ENCODE measurements around the gene TBX1.
"Not testable (repeated sequence)": the region's sequence is repeated elsewhere in the genome, so short reads cannot be mapped to it uniquely, and the experiment has no call there.

Gene TBX1

DNA sequence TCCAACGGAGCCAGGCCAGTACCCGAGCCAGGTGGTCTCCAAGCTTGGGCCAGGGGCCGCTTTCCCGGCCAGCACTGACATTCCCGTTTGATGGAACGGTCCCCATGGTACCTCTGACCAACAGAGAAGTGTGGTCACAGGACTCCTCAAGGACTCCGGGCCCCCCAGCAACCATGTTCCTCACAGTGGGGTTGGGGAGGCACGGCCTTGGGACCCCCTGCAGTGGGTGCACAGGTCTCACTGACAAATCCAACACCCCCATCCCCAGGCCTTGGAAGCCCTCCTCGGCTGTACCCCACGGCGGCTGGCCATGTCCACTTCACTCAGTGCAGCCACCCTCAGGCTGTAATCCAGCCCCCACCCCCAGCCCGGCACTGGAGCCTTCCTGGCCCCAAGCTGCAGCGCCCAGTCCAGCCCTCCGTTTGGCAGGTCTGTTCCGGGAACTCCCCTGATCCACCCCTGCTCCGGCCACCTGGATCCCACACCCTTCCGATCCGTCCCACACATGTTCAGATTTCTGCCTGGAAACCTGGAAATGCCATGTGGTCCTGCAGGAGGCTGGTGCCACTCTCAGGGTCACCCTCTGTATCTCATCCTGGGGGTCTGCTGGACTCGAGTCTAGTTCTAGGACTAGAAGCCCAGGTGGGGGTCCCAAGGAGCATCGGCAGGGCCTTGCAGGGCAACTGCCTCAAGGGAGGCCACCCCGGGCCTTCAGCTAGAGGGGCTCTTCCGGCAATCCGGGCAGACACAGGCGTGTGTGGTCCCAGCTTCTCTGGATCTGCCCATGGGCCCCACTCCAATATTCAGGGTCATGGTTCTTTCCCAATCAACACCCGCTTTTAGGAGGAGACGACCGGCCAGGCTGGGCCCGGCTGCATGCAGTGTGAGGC lies 26.6 kb downstream of the TBX1 start:
- H3K36me3 ChIP-seq (ENCODE audit: control insufficient read depth, low read depth, low read length) = no peaks in the 10 kb centered on the region
- no peak overlapping the region for H3K27ac ChIP-seq (ENCODE audit: low read length)
- no peak overlapping the region for H3K4me3 ChIP-seq (ENCODE audit: low read length)
- H3K27me3 ChIP-seq (ENCODE audit: control insufficient read depth, insufficient read depth, low read length) = no peaks in the 10 kb centered on the region
- no peak overlapping the region for H3K9ac ChIP-seq (ENCODE audit: low read length)
- H3K9me3 ChIP-seq (ENCODE audit: control insufficient read depth, low read depth, low read length) = no peaks in the 10 kb centered on the region
- no peaks in the 10 kb centered on the region for H3K4me1 ChIP-seq (ENCODE audit: control insufficient read depth, low read depth, low read length)

- no peak overlapping the region for H3K27ac ChIP-seq (ENCODE audit: low read length)
- H3K36me3 ChIP-seq (ENCODE audit: control insufficient read depth, low read depth, low read length) = no peaks in the 10 kb centered on the region
- no peak overlapping the region for H3K4me3 ChIP-seq (ENCODE audit: low read length)
Observed at GRCh38 chr22:19787849-19788141, 27.2 kb downstream of the TBX1 start.

GRCh38 chr22:19788661-19789225 lies 28.2 kb downstream of the TBX1 start:
- no peak overlapping the region for H3K4me3 ChIP-seq (ENCODE audit: low read length)
- no peaks in the 10 kb centered on the region for H3K36me3 ChIP-seq (ENCODE audit: control insufficient read depth, low read depth, low read length)
- H3K27ac ChIP-seq (ENCODE audit: low read length) = no peak overlapping the region
- H3K9ac ChIP-seq (ENCODE audit: low read length) = no peak overlapping the region
- H3K9me3 ChIP-seq (ENCODE audit: control insufficient read depth, low read depth, low read length) = no peaks in the 10 kb centered on the region
- no peaks in the 10 kb centered on the region for H3K4me1 ChIP-seq (ENCODE audit: control insufficient read depth, low read depth, low read length)
- H3K27me3 ChIP-seq (ENCODE audit: control insufficient read depth, insufficient read depth, low read length) = no peaks in the 10 kb centered on the region

More at GRCh38 chr22:19787849-19788141, 27.2 kb downstream of the TBX1 start:
- H3K9me3 ChIP-seq (ENCODE audit: control insufficient read depth, low read depth, low read length) = no peaks in the 10 kb centered on the region
- H3K4me1 ChIP-seq (ENCODE audit: control insufficient read depth, low read depth, low read length) = no peaks in the 10 kb centered on the region
- H3K9ac ChIP-seq (ENCODE audit: low read length) = no peak overlapping the region
- H3K27me3 ChIP-seq (ENCODE audit: control insufficient read depth, insufficient read depth, low read length) = no peaks in the 10 kb centered on the region

DNA sequence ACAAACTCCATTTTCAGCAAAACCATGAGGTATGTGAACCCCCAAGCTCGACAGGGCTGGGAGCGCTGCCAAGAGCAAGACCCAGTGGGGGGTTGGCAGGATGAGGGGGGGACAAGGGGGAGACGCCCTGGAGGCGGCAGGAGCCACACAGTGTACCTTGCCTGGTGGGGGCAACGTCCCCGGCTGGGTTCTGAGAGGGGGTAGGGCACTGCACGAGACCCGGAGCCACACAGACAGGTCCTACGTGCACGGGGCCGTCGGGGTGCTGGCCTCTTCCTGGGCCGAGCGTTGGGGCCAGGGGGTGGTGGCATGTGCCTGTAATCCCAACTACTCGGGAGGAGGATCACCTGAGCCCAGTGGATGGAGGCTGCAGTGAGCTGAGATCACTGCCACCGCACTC lies 28.8 kb downstream of the TBX1 start:
- H3K27me3 ChIP-seq (ENCODE audit: control insufficient read depth, insufficient read depth, low read length) = no peaks in the 10 kb centered on the region
- no peak overlapping the region for H3K27ac ChIP-seq (ENCODE audit: low read length)
- H3K4me1 ChIP-seq (ENCODE audit: control insufficient read depth, low read depth, low read length) = no peaks in the 10 kb centered on the region
- H3K36me3 ChIP-seq (ENCODE audit: control insufficient read depth, low read depth, low read length) = no peaks in the 10 kb centered on the region
- no peak overlapping the region for H3K9ac ChIP-seq (ENCODE audit: low read length)
- H3K9me3 ChIP-seq (ENCODE audit: control insufficient read depth, low read depth, low read length) = no peaks in the 10 kb centered on the region
- H3K4me3 ChIP-seq (ENCODE audit: low read length) = no peak overlapping the region

- Histone ChIP-seq H3K27ac (ENCODE audit: low read length) (no peak overlapping the region), H3K36me3 (ENCODE audit: control insufficient read depth, low read depth, low read length) (no peaks in the 10 kb centered on the region), H3K4me1 (ENCODE audit: control insufficient read depth, low read depth, low read length) (no peaks in the 10 kb centered on the region), H3K4me3 (ENCODE audit: low read length) (no peak overlapping the region), H3K9ac (ENCODE audit: low read length) (no peak overlapping the region), H3K27me3 (ENCODE audit: control insufficient read depth, insufficient read depth, low read length) (no peaks in the 10 kb centered on the region), H3K9me3 (ENCODE audit: control insufficient read depth, low read depth, low read length) (no peaks in the 10 kb centered on the region)
Observed at GRCh38 chr22:19789828-19790227, 29.2 kb downstream of the TBX1 start.

GRCh38 chr22:19791243-19791642 lies 30.7 kb downstream of the TBX1 start:
- no peak overlapping the region for H3K4me3 ChIP-seq (ENCODE audit: low read length)
- no peaks in the 10 kb centered on the region for H3K4me1 ChIP-seq (ENCODE audit: control insufficient read depth, low read depth, low read length)
- H3K36me3 ChIP-seq (ENCODE audit: control insufficient read depth, low read depth, low read length) = no peaks in the 10 kb centered on the region
- no peak overlapping the region for H3K9ac ChIP-seq (ENCODE audit: low read length)
- no peaks in the 10 kb centered on the region for H3K9me3 ChIP-seq (ENCODE audit: control insufficient read depth, low read depth, low read length)
- no peak overlapping the region for H3K27ac ChIP-seq (ENCODE audit: low read length)
- no peaks in the 10 kb centered on the region for H3K27me3 ChIP-seq (ENCODE audit: control insufficient read depth, insufficient read depth, low read length)

DNA sequence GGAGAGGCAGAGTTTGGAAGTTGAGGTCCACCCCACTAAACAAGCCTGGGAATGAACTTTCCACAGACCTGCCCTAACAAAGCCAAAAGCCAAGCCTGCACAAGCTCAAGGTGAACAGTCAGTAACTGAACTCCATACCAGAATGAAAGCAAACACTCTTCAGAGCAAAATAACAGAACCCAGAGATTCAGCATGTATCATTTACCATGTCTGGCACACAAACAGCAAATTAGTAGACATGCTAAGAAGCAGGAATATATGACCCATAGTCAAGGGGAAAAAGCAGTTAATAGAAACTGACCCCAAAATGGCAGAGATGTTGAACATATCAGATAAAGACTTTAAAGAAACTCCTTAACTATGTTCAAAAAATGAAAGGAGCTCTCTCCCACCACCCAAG lies 31.3 kb downstream of the TBX1 start:
- Histone ChIP-seq H3K9me3 (ENCODE audit: control insufficient read depth, low read depth, low read length) (no peaks in the 10 kb centered on the region), H3K36me3 (ENCODE audit: control insufficient read depth, low read depth, low read length) (no peaks in the 10 kb centered on the region), H3K27ac (ENCODE audit: low read length) (no peak overlapping the region), H3K27me3 (ENCODE audit: control insufficient read depth, insufficient read depth, low read length) (no peaks in the 10 kb centered on the region), H3K4me3 (ENCODE audit: low read length) (no peak overlapping the region), H3K9ac (ENCODE audit: low read length) (no peak overlapping the region), H3K4me1 (ENCODE audit: control insufficient read depth, low read depth, low read length) (no peaks in the 10 kb centered on the region)

GRCh38 chr22:19792383-19792896 lies 31.9 kb downstream of the TBX1 start:
- not testable (repeated sequence) for H3K4me1 ChIP-seq (ENCODE audit: control insufficient read depth, low read depth, low read length); H3K9me3 ChIP-seq (ENCODE audit: control insufficient read depth, low read depth, low read length); H3K36me3 ChIP-seq (ENCODE audit: control insufficient read depth, low read depth, low read length); H3K27me3 ChIP-seq (ENCODE audit: control insufficient read depth, insufficient read depth, low read length); H3K27ac ChIP-seq (ENCODE audit: low read length); H3K4me3 ChIP-seq (ENCODE audit: low read length); H3K9ac ChIP-seq (ENCODE audit: low read length)

GRCh38 chr22:19793161-19793560 lies 32.6 kb downstream of the TBX1 start:
- H3K9ac ChIP-seq (ENCODE audit: low read length) = no peak overlapping the region
- no peak overlapping the region for H3K27ac ChIP-seq (ENCODE audit: low read length)
- H3K4me1 ChIP-seq (ENCODE audit: control insufficient read depth, low read depth, low read length) = no peaks in the 10 kb centered on the region
- no peaks in the 10 kb centered on the region for H3K9me3 ChIP-seq (ENCODE audit: control insufficient read depth, low read depth, low read length)
- H3K36me3 ChIP-seq (ENCODE audit: control insufficient read depth, low read depth, low read length) = no peaks in the 10 kb centered on the region
- no peak overlapping the region for H3K4me3 ChIP-seq (ENCODE audit: low read length)
- H3K27me3 ChIP-seq (ENCODE audit: control insufficient read depth, insufficient read depth, low read length) = no peaks in the 10 kb centered on the region

DNA sequence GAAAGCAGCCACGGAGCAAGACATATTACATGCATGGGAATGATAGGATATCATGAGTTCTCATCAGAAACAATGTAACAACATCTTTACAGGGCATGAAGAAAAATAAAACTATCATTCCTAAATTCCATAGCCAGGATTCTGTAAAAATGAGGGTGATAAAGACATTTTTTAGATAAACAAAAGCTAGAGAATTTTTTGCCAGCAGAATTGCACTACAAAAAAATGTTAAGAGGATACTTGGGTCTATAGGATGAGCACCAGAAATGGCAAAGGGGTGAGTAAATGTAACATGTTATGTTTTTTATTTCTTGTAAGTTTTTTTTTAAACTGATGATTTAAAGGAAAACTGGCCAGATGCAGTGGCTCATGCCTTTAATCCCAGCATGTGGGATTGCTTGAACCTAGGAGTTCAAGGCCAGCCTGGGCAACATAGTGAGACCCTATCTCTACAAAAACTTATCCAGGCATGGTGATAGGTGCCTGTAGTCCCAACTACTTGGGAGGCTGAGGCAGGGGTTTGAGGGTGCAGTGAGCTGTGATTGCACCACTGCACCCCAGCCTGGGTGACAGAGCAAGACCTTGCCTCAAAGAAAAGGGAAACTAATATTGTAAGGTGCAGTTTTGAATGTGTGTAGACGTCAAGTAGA lies 33.2 kb downstream of the TBX1 start:
- H3K9me3 ChIP-seq (ENCODE audit: control insufficient read depth, low read depth, low read length) = no peaks in the 10 kb centered on the region
- no peak overlapping the region for H3K27ac ChIP-seq (ENCODE audit: low read length)
- no peak overlapping the region for H3K9ac ChIP-seq (ENCODE audit: low read length)
- H3K36me3 ChIP-seq (ENCODE audit: control insufficient read depth, low read depth, low read length) = no peaks in the 10 kb centered on the region
- no peaks in the 10 kb centered on the region for H3K27me3 ChIP-seq (ENCODE audit: control insufficient read depth, insufficient read depth, low read length)
- no peaks in the 10 kb centered on the region for H3K4me1 ChIP-seq (ENCODE audit: control insufficient read depth, low read depth, low read length)
- no peak overlapping the region for H3K4me3 ChIP-seq (ENCODE audit: low read length)

- no peaks in the 10 kb centered on the region for H3K4me1 ChIP-seq (ENCODE audit: control insufficient read depth, low read depth, low read length)
- H3K36me3 ChIP-seq (ENCODE audit: control insufficient read depth, low read depth, low read length) = no peaks in the 10 kb centered on the region
- H3K9me3 ChIP-seq (ENCODE audit: control insufficient read depth, low read depth, low read length) = no peaks in the 10 kb centered on the region
- H3K4me3 ChIP-seq (ENCODE audit: low read length) = no peak overlapping the region
- H3K9ac ChIP-seq (ENCODE audit: low read length) = no peak overlapping the region
- no peaks in the 10 kb centered on the region for H3K27me3 ChIP-seq (ENCODE audit: control insufficient read depth, insufficient read depth, low read length)
- no peak overlapping the region for H3K27ac ChIP-seq (ENCODE audit: low read length)
Observed at GRCh38 chr22:19795617-19796008, 35.0 kb downstream of the TBX1 start.

All from iPS-18a (cell line).